T-helper 1 cell (primary cell): ENCODE results near the gene PASK.

ENCODE experiments used
- DNase-seq, 5 donors: peaks; one replicate each; pipeline ENCODE4 v3.0.0-alpha.2; 2012 to 2020

PASK gene

DNA sequence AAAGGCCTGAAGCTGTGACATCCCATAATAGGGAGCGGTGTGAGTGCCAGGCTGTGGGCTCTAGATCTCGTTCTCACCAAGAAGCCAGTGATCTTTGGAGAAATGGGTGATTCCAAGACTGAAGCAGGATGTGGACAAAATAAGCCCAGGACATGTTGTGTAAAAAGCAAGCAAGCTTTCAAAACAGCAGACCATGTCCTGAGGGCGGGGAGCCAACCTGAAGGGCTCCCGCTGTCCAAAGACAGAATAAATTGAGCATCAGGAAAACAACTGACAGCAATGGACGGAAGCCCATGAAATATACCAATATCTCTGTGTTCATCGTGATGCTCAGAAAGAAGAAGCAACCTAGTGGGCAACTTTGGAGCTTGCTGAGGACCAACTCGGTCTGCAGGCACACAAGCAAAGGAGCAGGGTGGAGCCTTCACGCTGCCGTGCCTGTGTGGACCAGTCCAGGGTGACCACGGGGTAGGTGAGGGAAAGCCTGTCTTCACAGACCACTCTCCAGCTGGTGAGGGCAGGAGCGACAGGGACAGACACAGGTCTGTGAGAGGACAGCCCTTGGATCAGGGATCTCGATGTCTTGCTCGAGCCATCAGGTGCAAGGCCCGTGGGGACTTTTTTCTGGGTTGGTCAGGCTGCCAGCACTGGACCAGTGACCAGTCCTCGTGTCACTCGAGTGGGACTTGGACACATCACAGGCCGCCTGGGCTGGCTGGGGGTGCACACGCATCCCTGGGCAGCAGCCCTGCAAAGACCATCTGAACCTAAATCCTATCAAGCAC lies 68.7 kb downstream of the PASK start:
- no peak for DNase-seq

DNA sequence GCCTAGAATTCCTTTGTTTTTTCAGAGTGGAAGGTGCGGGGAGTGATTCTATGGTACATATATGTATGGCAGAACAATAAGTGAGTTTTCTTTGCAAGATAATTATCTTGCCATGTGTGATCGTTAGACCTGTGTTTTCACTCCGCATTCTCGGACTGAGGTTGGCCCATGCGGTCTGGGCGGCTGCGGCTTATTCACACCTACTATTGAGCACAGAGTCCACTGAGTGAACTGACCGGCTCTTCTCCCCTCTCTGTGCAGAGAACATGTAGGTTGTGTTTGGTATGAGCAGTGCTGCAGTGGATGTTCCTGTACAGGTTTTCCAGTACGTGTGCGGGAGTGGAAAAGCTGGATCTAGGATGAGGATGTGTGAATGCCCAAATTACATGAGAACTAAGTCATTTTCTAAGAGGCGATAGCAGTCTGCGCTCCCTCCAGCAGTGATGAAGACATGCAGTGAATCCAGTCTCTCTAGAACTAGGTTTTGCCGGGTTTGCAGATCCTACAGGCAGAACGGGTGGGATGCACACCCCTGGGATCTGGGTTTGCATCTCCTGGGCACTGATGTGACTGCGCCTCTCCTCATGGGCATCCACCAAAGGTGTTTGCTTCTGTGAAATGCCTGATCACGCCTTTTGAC lies 74.3 kb downstream of the PASK start:
- no peak for DNase-seq

DNA sequence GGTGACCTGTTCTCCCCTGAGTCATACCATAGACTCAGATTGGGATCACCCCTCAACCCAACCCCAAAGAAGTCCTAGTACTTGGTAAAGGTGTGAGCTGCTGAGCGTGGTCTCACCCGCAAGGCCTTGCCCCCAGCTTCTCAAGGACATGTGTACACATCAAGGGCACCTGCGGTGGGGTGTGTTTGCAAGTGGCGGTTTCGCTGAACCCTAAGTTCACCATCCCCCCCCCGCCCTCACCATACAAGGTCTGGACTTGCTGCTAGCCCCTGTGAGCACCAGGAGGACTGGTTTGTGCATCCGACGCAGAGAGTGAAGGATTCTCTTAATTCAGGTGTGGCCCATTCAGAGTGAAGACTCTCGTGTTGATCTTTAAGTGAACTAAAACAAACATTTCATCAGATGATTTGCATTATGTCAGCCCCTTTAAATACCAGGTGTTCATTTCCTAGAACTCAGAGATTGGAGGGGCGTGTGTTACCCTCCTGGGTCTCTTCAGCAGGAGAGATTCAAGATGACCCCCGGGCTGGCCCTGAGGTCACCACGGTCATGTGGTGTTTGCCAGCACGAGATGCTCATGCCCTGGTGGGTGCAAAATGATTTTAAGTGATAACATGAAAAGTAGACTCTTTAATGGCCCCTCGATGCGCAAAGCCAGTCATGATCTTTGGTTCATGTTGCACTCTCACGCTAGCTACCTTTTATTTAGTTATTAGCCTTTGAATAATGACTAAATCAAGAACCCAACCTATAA lies 75.0 kb downstream of the PASK start:
- DNase-seq: no peak

DNA sequence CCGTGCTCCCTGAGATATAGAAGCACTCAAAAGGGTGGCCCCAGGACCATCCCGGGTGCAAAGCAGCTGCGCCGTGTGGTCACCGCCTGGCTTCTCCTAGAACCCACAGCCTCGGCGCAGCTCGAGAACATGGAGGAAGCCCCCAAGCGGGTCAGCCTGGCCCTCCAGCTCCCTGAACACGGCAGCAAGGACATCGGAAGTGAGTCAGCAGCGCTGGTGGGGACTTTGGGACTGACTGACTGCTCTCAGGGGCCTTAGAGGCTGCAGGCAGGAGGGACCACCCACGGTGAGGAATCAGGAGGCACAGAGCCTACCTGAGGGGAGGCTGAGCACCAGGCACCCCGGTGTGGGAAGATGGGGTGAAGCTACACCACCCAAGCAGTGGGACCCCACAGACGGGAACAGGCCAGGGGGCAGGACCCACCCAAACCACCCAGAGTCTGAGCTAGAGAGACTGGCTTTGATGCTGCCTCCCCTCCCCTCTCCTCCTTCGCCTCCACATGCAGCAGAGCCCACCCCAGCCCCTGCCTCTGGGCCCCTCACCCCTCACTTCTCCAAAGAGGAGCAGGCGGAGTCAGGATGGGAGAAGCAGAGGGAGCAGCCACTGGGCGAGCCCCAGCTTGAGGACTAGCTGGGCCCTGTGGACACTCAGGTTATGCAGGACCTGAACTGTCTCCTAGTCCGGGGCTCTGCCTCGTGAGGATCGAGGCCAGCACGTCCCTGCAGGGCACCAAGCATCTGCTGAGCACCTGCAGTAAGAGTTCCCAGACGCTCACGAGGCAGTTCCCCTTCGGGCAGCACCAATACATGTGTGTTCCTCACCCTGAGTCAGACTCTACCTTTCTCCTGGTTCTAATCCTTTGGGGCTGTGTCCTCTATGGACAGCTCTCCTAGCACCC lies 75.9 kb downstream of the PASK start:
- no peak for DNase-seq

DNA sequence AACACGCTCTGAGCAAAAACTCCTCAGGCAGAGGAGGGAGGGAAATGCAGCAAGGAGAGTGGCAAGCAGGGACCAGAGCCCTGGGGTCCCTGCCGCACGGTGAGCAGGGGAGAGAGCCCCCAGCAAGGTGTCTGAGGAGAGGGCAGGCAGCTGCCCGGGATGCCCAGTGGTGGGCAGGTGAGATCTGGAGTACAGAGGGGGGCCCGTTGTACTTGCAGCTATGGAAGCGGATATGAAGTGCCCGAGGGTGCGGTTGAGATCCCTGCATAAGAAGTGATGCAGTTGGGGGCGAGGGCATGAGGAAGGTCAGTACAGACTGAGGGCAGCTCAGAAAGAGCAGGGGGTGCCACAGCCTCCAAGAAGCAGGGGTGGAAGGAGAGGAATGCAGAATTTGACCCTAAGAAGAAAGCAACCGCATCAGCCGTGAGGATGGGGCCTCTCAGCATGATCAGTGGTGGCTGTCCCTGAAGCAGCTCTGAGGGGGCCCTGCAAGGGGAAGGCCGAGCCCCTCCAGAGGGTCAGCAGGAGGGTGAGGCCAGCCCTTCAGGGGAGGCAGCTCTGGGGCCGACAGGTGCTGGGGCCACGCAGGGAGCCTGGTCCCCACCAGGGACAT lies 76.6 kb downstream of the PASK start:
- DNase-seq: no peak

DNA sequence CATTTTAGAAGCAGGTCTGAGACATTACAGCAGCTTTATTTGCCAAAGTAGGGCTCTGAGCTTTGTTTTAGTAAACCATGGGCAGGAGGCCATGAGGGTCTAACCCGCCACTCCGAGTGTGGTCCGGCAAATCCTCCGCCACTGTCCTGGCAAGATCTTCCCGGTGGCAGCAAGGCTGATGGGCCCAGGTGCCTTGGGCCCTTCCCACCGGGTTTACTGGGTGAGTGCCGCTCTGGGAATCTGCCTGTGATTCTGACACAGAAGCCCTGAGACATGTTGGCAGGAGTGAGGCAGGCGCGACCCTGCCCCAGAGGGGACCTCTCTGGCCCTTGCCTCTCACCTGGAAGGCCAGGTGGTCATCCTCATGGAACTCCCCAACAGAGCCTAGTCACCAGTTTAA lies 77.1 kb downstream of the PASK start:
- no peak for DNase-seq

DNA sequence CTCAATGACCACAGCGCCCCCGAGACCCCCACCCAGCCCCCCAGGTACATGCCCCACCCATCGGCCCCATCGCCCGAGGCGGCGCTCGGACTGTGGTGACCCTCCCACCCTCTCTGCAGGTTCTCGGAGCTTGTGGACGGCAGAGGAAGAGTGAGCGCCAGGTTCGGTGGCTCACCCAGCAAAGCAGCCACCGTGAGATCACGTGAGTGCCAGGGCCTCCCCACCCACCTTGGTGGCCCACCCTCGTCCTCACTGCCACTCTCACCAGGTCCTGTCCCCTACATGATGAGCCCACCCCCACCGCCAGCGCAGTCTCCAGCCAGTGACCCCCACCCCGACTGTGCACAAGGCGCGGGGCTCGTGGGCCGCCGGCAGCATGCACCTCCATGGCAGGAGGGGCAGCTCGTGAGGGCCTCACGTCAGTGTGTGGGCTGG lies 77.6 kb downstream of the PASK start:
- DNase-seq: no peak

DNA sequence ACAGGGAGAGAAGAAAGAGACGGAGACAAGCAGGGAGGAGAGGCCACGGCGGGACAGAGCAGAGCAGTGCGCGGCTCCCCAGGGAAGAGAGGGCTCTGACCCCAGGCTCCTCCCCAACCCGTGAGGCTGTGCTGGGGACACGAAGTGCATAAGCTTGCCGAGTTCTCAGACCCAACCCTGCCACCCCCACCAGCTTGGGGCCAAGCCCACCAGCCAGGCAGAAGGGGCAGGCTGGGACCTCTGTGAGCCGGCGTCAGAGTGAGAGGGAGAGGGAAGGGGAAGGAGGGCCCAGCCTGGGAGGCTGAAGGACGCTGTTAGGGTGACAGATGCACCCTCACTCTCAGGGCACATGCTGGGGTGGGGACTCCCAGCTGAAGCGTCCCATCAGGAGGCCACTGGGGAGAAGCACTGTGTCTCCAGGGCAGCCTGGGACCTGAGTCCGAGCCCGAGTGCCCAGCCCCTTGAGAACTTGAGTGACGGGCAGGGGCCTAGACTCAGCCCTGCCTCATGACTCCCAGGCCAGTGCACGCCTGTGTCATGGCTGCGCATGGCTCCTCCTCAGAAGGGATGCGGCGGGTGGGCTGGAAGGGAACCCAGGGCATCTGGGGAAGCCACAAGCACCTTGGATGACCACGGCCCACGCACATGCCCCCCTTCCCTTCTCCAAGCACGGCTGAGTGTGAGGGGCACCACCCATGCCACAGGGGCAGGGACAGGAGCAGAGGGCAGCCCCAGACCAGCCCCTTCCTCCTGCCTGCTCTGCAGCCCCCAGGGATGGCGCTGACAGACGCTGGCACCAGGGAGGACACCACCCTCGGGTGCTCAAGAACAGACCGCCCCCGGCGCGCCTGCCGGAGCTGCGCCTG lies 78.2 kb downstream of the PASK start:
- DNase-seq: no peak

DNA sequence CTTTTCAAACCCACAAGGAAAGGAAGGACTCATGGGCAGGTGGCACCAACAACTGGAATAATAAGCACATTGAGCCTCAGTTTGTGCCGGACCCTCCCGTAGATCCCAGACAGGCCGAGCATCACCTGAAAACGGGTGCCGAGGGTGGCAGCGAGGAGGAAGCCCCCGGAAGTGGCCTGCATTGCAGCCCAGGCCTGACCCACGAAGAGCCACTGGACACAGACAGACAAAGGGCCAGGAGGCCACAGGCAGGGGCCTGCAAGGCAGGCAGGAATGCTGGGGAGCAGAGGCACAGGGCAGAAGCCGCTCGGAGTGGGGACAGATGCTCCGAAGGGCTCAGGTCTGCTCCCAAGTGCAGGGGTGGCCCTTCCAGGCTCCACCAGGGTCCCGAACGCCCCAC lies 78.9 kb downstream of the PASK start:
- no peak for DNase-seq

DNA sequence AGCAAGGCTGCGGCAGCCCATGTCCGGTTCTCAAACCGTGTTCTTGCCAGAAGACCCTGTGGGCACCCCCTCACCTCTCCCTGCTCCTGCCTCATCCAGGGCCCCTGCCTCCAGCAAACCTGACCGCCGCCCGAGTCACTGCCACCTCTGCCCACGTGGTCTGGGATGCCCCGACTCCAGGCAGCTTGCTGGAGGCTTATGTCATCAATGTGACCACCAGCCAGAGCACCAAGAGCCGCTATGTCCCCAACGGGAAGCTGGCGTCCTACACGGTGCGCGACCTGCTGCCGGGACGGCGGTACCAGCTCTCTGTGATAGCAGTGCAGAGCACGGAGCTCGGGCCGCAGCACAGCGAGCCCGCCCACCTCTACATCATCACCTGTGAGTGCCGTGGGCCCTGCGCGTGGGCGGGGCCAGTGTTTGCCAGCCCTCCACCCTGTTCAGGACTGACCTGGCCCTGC lies 79.4 kb downstream of the PASK start:
- DNase-seq: no peak

DNA sequence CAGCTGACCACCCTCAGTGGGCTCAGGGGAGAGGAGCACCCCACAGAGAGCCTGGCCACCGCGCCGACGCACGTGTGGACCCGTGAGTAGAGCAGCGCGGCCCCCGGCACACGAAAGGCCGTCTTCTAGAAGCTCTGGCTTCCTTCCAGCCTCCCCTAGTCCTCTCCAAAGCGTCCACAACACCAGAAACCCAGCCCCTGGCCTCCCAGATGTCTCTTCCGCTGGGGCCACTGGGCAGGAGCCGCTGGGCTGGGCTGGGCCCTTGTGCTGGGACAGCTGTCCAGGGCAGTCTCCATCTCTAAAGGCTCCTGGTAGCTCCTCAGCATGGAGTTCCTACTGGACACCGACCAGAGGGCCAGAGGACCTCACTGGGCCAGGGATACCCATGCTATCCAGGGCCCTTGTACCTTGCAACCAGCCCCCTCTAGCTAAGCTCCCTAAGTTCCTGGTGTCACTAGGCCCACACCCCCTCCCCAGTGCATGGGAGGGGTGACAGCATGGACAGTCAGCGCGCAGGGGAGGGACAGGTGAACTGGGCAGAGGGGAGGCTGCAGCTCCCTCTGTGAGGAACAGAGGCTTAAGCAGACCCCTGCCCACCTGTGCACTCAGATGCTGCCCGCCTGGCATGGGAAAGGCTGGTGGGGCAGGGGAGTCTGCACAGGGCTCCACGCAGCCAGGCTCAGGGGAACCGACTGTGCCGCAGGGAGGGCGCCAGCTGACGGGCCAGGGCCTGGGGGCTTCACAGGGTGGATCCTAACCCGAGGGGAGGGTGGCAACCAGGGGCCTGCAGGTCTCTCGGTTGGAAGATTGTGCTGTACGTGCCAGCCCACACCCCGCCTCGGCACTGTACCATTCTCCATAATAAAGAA lies 80.1 kb downstream of the PASK start:
- DNase-seq: peak in 1 of 5 donors; percentile 15

DNA sequence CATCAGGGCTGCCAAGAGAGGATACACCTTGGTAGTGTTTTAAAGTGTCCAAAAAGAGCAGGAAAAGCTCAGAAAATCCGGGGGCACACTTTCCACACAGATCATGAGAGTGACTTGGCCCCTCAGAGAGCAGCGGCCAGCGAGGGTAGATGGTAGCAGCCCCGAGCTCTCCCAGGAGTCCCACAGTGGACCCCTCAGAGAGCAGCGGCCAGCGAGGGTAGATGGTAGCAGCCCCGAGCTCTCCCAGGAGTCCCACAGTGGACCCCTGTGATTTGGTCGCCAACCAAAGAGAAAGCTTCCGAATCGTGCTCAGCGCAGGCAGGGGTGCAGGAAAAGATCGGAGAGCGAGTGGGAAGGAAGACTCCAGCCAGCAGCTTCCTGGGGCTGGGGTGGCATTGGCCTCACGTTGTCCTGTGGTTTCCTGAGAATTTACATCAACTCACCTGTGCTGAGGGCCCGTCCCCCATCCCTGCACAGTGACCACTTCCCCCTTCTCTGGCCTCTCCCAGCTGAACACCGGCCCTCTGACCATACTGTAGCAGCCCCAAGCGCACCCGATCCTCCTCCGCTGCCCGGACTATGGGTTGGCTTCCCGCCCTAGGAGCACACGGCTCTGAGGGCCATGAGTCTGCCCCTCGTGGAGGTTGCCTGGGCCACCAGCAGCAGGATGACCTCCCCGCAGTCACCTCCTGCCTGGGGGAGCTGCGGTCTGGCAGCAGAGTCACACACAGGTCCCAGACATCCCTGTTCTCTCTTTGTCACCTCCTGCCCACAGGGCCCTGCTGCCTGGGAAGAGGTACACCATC lies 80.9 kb downstream of the PASK start:
- DNase-seq: no peak

DNA sequence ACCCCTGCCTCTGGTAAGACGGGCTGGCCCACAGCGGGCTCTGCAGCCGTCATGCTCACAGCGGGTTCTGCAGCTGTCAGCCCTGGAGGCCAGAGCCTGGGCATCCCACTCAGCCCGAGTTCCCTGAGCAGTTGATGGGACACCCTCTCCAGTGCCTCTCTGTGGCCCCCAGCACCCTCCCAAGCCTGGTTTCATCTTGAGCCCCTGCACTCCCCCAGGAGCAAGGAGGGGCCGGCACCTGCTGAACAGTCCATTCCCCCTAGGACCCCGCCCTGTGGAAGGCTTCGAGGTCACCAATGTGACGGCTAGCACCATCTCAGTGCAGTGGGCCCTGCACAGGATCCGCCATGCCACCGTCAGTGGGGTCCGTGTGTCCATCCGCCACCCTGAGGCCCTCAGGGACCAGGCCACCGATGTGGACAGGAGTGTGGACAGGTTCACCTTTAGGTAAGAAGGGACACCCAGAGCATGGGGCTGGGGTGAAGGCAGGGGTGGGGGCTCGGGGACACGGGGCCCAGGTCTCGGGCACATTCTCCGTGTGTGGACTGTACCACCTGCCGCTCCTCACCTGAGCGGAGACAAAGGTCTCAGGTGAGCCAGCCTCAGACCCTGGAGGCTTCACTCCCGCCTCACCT lies 81.7 kb downstream of the PASK start:
- no peak for DNase-seq

DNA sequence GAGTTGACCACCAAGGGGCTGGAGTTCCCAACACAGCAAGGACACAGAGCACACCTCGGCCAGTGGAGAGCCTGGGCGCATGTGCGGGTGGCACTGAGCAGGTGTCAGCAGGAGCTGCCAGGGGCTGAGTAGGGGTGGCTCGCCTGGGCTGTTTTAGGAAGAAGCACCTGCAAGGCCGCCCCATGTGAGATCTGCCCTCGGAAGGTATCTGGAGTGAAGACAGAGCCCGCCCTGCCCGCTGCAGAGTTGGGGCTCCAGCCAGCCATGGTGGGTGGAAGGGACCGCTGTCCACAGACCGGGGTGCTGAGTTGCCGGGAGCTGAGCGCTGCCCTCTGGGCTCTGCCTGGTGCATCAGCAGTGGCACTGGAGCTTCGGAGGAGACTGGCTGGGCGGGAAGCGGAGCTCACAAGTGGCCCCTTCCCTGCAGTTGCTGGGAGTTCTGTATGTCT lies 82.4 kb downstream of the PASK start:
- DNase-seq: no peak

DNA sequence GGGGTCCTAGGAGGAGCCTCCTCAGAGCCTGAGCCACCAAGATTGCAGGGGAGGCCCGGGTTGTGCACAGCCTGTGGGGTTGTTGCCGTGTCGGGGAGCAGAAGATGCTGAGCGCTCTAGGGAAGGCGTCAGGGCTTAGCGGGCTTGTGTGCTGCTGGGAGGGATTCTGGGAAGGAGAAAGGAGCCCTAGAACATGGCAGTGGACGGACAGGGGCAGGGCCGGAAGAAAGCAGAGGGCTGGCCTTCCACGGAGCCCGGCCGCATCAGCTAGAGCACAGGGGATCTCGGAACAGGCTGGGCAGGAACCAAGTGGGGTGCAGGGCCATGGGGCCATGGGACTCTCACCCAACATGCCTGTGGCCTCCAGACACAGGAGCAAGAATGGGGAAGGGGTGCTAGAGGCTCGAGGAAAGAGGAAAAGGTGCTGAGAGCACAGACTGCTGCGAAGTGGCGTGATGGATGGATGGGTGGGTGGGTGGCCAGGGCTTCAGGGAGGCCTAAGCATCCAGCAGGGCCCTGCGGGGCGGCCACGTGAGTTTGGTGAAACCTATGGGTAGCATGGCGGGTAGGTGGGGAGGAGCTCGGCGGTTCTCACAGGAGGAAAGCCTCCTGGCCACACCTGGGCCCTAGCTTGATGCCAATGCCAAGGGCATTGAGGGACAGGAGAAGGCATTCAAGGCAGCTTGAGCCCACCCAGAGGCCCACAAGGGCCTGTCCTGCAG lies 82.9 kb downstream of the PASK start:
- peak in 1 of 5 donors; percentile 11 for DNase-seq

DNA sequence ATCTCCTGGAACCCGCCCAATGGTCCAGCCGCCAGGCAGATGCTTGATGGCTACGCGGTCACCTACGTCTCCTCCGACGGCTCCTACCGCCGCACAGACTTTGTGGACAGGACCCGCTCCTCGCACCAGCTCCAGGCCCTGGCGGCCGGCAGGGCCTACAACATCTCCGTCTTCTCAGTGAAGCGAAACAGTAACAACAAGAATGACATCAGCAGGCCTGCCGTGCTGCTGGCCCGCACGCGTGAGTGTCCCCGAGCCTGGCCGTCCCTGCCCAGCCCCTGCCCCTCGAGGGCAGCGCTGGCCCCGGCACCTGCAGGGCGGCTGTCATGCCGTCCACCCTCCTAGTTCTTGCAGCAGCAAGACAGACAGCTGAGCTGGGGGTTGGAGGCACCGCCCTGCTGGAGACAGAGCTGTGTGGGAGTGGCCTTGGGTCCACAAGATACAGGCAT lies 83.9 kb downstream of the PASK start:
- no peak for DNase-seq

DNA sequence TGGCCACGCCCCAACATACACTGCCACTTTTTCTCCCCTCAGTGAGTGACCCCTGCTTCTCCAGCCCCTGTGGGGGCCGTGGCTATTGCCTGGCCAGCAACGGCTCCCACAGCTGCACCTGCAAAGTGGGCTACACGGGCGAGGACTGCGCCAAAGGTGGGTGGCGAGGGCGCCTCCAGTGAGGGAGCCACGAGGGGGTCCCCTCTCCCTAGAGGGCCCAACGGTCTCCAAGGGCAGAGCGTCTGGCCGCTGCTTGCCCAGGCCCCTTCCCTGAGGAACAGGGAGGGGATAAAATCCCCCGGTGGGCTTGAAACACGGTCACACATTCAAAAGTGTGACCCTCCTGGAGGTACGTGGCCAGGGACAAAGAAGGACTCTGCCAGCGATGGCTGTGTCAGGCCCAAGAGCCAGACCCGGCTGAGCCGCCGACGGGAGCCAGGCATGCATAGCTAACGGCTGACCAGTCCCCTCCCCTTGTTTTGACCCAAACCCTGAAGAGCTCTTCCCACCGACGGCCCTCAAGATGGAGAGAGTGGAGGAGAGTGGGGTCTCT lies 84.4 kb downstream of the PASK start:
- DNase-seq: no peak
